D721Med (cell line): Measurements from ENCODE around the gene RRAS.

Source experiments
- DNase-seq: peaks from one replicate; pipeline ENCODE4 v3.0.0; 2011; ENCODE audit warnings: low spot score; ENCODE audit not compliant: insufficient read length
- FAIRE-seq: peaks from 2 replicates; lab custom pipeline; 2011; peaks lifted over from hg19 to GRCh38; lab: Jason Lieb, UNC
- CTCF ChIP-seq: IDR thresholded peaks from 2 replicates; pipeline ENCODE4 v1.5.1; 2012; ENCODE audit warnings: mild to moderate bottlenecking, control low read depth; ENCODE audit not compliant: insufficient read depth; ENCODE audit errors: missing control alignments

The RRAS gene

GRCh38 chr19:49680421-49681351 lies 40.7 kb upstream of the RRAS start:
- no peak for FAIRE-seq
- peak; percentile 81 for TF ChIP-seq CTCF
- peak; percentile 98 for DNase-seq

DNA sequence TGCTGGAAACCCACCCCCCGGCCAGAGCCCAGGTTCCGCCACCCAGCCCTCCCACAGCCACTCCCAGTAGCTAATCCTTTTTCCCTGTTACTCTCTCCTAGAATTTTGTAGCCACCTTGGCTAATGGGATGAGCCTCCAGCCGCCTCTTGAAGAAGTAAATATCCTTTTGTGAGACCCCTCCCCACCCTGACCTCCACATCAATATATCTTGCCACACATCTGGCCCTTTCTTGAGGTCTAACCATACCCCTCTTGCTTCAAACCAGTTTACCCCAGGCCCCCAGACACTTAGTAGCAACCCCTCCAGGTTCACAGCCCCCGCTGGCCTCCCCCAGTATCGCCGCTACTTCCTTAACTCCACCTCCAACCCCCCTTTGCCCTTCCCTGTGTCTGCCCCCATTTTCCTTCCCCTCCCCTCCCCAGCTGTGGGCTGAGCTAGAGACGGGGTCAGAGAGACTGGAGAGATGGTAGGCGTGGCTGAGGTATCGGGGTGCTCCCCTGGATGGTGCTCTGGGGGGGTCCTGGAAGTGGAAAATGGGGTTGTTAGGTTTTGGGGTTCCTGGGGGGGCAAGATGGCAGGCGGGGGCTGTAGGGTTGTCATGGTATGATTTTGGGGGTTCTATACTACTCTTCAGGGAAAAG lies 39.9 kb upstream of the RRAS start:
- no peak for DNase-seq
- TF ChIP-seq CTCF: no peak
- FAIRE-seq: no peak

DNA sequence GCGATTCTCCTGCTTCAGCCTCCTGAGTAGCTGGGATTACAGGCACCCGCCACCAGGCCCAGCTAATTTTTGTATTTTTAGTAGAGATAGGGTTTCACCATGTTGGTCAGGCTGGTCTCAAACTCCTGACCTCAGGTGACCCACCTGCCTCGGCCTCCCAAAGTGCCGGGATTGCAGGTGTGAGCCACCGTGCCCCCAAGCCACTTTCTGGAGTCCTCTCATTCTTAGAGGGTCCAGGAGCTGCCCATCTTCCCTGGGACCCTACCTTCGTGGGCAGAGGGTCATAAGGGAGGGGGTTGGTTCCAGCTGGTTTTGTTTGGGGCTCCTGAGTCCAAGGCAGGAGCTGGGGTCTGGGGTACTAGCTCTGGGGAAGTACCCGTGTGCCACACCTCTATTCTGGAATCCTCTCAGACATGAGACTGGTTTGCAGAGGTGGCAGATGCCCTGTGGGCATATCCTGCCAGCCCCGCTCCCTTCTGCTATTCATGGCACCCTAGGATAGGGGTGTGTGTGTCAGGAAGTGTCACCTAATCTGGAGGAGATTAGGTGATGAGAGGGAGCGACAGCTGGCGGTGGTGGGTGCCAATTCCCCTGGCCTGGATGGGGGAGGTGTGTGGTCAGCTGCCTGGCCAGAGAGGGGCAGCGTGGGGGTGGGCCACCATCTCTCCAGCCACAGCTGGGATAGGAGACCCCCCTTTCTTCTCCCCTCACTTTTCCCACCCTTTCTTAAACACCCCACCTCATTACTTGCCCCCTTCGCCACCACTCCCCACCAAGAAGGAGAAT lies 39.2 kb upstream of the RRAS start:
- no peak for FAIRE-seq
- DNase-seq: no peak
- TF ChIP-seq CTCF: no peak

- peak; percentile 65 for TF ChIP-seq CTCF
- FAIRE-seq (no peak), DNase-seq (no peak)
Measured at GRCh38 chr19:49677901-49678674, 38.1 kb upstream of the RRAS start.

- no peak for TF ChIP-seq CTCF
- no peak for DNase-seq
- no peak for FAIRE-seq
Measured at GRCh38 chr19:49677231-49677900, 37.4 kb upstream of the RRAS start, which contains the start of gene PRMT1. Gene PRMT1 (plus strand): TSS chr19:49677271. CDS start chr19:49677281, 10 bp downstream.

GRCh38 chr19:49676784-49677230 lies 36.9 kb upstream of the RRAS start:
- FAIRE-seq: no peak
- no peak for TF ChIP-seq CTCF

More at GRCh38 chr19:49676784-49677230, 36.9 kb upstream of the RRAS start:
- DNase-seq: peak; percentile 91
